GM23338 (cell line): ENCODE measurements around the gene RAD51B. TPM values are rescaled to one million over a fixed set of nuclear protein-coding genes. Genes with fewer than 3 reads are reported as not detected.

Source experiments
- CREB1 ChIP-seq: fragments of 250-450 bp; sonication (Bioruptor Pico); IDR thresholded peaks from 2 replicates; pipeline ENCODE4 v1.5.0; 2020; ENCODE audit warnings: low read depth, mild to moderate bottlenecking, moderate library complexity
- EZH2 ChIP-seq: fragments of 200-600 bp; sonication (generic); IDR thresholded peaks from one replicate; pipeline ENCODE4 v1.8.0; 2017; ENCODE audit warnings: antibody characterized with exemption, mild to moderate bottlenecking, low read depth; ENCODE audit not compliant: unreplicated experiment
- EZH2phosphoT487 ChIP-seq: fragments of 200-600 bp; sonication (generic); IDR thresholded peaks from one replicate; pipeline ENCODE4 v1.8.1; 2018; ENCODE audit warnings: antibody characterized with exemption; ENCODE audit not compliant: unreplicated experiment
- JUNB ChIP-seq: IDR thresholded peaks from one replicate; pipeline ENCODE4 v1.6.1; 2016; ENCODE audit warnings: antibody characterized with exemption; ENCODE audit not compliant: unreplicated experiment
- NANOG ChIP-seq: IDR thresholded peaks from 2 replicates; pipeline ENCODE4 v1.6.1; 2016; ENCODE audit warnings: antibody characterized with exemption, borderline replicate concordance
- POLR2AphosphoS5 ChIP-seq: IDR thresholded peaks from 2 replicates; pipeline ENCODE4 v1.6.1; 2016; ENCODE audit warnings: antibody characterized with exemption, low read depth
- STAT1 ChIP-seq: IDR thresholded peaks from one replicate; pipeline ENCODE4 v1.6.1; 2016; ENCODE audit warnings: antibody characterized with exemption; ENCODE audit not compliant: unreplicated experiment
- ZNF331 ChIP-seq: fragments of 250-450 bp; sonication (Bioruptor Pico); IDR thresholded peaks from 2 replicates; pipeline ENCODE4 v1.5.0; 2020; ENCODE audit warnings: low read depth, mild to moderate bottlenecking, moderate library complexity
- polyA plus RNA-seq: library from polyadenylated mRNA; unstranded; fragments of >200 nt; fragmentation: Nextera tagmentation; extraction: Ambion mirVana; gene quantifications from 2 replicates; pipeline ENCODE4 v1.2.1, GENCODE V29; 2016
- total RNA-seq: library from RNA; depleted of rRNA; stranded (reverse); fragments of >200 nt; shearing (Covaris generic); gene quantifications from 2 replicates; pipeline ENCODE4 v1.2.3, GENCODE V29; 2014
- TF ChIP-seq, protein P1 (sequence below): fragments of 250-450 bp; sonication (Bioruptor Pico); IDR thresholded peaks from 2 replicates; pipeline ENCODE4 v1.5.0; 2020; ENCODE audit warnings: mild to moderate bottlenecking, moderate library complexity
- TF ChIP-seq, protein P2 (sequence below), 2 experiments: fragments of 200-600 bp in 1 of 2; sonication (generic) in 1 of 2; conservative IDR thresholded peaks; 2 replicates each; pipeline versions ENCODE4 v1.5.1 to v1.6.1; 2016 to 2017; ENCODE audit warnings: antibody characterized with exemption in 2 of 2, low read depth in 2 of 2, mild to moderate bottlenecking in 2 of 2, moderate library complexity in 1 of 2

The RAD51B gene
- total and polyA plus RNA-seq, 2 experiments from 2014 or later: 15.7 to 29.1 TPM

DNA sequence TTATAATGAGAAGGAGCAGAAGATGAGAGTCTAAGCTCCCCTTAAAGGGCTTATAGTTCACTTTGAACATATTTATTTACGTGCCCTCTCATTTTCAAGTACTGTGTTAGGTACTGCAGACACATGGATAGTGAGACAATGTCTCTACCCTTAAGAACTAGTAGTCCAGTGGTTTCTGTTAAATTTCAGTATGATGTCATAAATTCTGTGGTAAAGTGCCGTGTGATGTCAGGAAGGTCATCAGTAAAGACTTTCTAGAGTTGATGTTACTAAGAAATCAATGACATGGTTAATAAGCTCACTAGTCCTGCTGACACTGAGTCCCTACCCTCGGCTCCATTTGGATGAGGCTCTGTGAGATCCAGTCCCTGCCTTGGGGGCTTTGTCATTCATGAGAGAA, 497.7 kb downstream of the RAD51B start (continued):
- TF ChIP-seq, protein P1, sequence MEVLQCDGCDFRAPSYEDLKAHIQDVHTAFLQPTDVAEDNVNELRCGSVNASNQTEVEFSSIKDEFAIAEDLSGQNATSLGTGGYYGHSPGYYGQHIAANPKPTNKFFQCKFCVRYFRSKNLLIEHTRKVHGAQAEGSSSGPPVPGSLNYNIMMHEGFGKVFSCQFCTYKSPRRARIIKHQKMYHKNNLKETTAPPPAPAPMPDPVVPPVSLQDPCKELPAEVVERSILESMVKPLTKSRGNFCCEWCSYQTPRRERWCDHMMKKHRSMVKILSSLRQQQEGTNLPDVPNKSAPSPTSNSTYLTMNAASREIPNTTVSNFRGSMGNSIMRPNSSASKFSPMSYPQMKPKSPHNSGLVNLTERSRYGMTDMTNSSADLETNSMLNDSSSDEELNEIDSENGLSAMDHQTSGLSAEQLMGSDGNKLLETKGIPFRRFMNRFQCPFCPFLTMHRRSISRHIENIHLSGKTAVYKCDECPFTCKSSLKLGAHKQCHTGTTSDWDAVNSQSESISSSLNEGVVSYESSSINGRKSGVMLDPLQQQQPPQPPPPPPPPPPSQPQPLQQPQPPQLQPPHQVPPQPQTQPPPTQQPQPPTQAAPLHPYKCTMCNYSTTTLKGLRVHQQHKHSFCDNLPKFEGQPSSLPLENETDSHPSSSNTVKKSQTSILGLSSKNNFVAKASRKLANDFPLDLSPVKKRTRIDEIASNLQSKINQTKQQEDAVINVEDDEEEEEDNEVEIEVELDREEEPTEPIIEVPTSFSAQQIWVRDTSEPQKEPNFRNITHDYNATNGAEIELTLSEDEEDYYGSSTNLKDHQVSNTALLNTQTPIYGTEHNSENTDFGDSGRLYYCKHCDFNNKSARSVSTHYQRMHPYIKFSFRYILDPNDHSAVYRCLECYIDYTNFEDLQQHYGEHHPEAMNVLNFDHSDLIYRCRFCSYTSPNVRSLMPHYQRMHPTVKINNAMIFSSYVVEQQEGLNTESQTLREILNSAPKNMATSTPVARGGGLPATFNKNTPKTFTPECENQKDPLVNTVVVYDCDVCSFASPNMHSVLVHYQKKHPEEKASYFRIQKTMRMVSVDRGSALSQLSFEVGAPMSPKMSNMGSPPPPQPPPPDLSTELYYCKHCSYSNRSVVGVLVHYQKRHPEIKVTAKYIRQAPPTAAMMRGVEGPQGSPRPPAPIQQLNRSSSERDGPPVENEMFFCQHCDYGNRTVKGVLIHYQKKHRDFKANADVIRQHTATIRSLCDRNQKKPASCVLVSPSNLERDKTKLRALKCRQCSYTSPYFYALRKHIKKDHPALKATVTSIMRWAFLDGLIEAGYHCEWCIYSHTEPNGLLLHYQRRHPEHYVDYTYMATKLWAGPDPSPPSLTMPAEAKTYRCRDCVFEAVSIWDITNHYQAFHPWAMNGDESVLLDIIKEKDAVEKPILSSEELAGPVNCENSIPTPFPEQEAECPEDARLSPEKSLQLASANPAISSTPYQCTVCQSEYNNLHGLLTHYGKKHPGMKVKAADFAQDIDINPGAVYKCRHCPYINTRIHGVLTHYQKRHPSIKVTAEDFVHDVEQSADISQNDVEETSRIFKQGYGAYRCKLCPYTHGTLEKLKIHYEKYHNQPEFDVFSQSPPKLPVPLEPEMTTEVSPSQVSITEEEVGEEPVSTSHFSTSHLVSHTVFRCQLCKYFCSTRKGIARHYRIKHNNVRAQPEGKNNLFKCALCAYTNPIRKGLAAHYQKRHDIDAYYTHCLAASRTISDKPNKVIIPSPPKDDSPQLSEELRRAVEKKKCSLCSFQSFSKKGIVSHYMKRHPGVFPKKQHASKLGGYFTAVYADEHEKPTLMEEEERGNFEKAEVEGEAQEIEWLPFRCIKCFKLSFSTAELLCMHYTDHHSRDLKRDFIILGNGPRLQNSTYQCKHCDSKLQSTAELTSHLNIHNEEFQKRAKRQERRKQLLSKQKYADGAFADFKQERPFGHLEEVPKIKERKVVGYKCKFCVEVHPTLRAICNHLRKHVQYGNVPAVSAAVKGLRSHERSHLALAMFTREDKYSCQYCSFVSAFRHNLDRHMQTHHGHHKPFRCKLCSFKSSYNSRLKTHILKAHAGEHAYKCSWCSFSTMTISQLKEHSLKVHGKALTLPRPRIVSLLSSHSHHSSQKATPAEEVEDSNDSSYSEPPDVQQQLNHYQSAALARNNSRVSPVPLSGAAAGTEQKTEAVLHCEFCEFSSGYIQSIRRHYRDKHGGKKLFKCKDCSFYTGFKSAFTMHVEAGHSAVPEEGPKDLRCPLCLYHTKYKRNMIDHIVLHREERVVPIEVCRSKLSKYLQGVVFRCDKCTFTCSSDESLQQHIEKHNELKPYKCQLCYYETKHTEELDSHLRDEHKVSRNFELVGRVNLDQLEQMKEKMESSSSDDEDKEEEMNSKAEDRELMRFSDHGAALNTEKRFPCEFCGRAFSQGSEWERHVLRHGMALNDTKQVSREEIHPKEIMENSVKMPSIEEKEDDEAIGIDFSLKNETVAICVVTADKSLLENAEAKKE: no peak
- TF ChIP-seq NANOG (no peak), EZH2 (no peak), POLR2AphosphoS5 (no peak), ZNF331 (no peak), JUNB (no peak), EZH2phosphoT487 (no peak), STAT1 (no peak), CREB1 (CRISPR knock-in tag) (no peak)
- TF ChIP-seq, protein P2, sequence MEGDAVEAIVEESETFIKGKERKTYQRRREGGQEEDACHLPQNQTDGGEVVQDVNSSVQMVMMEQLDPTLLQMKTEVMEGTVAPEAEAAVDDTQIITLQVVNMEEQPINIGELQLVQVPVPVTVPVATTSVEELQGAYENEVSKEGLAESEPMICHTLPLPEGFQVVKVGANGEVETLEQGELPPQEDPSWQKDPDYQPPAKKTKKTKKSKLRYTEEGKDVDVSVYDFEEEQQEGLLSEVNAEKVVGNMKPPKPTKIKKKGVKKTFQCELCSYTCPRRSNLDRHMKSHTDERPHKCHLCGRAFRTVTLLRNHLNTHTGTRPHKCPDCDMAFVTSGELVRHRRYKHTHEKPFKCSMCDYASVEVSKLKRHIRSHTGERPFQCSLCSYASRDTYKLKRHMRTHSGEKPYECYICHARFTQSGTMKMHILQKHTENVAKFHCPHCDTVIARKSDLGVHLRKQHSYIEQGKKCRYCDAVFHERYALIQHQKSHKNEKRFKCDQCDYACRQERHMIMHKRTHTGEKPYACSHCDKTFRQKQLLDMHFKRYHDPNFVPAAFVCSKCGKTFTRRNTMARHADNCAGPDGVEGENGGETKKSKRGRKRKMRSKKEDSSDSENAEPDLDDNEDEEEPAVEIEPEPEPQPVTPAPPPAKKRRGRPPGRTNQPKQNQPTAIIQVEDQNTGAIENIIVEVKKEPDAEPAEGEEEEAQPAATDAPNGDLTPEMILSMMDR (conservative IDR thresholded peaks at IDR 0.05; ENCODE audit: low read depth in 2 of 2): no peak
